Adrenal gland (tissue), 5 donors: ENCODE results near the gene ARMS2.

Experiments used
- POLR2A ChIP-seq, 2 donors: fragments of 450-650 bp; IDR thresholded peaks; one replicate each; pipeline ENCODE4 v1.6.1; 2017; ENCODE audit warnings: antibody characterized with exemption in 2 of 2, mild to moderate bottlenecking in 2 of 2, moderate library complexity in 1 of 2
- TF ChIP-seq, protein P1 (sequence below), 6 experiments: fragments of 450-650 bp in 4 of 6; fragments of 200-600 bp in 2 of 6; sonication (generic) in 1 of 6; IDR thresholded peaks; 1 replicate in 5 of 6; 2 replicates in 1 of 6; pipeline versions ENCODE4 v1.5.1 to v1.8.0; 2016 to 2021; ENCODE audit warnings: antibody characterized with exemption in 6 of 6, mild to moderate bottlenecking in 2 of 6, moderate library complexity in 1 of 6
- donor health status: DM: no; HTN: no; CAD: no.

DNA sequence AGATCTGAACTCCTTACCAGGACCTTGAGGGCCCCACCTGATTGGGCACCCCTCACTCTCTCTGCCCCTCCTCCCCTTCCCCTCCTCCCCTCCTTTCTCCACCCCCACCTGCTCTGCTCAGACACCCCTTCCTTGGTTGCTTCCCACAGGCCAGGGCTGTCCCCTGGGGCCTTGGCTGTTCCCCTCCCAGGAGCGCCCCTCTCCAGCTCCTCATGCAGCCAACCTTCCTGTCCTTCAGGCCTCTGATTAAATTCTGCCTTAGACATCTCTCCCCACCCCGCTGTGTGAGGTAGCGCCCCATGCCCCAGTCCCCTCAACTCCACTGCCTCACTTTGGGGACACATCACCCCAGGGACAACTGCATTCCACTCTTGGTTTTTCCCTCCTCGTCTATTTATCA is 39.3 kb downstream of the ARMS2 start:
- TF ChIP-seq, protein P1, sequence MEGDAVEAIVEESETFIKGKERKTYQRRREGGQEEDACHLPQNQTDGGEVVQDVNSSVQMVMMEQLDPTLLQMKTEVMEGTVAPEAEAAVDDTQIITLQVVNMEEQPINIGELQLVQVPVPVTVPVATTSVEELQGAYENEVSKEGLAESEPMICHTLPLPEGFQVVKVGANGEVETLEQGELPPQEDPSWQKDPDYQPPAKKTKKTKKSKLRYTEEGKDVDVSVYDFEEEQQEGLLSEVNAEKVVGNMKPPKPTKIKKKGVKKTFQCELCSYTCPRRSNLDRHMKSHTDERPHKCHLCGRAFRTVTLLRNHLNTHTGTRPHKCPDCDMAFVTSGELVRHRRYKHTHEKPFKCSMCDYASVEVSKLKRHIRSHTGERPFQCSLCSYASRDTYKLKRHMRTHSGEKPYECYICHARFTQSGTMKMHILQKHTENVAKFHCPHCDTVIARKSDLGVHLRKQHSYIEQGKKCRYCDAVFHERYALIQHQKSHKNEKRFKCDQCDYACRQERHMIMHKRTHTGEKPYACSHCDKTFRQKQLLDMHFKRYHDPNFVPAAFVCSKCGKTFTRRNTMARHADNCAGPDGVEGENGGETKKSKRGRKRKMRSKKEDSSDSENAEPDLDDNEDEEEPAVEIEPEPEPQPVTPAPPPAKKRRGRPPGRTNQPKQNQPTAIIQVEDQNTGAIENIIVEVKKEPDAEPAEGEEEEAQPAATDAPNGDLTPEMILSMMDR (IDR thresholded peaks at IDR 0.05), result no peak
- no peak for TF ChIP-seq POLR2A (IDR thresholded peaks at IDR 0.05)
